SU-DHL-6 (cell line): ENCODE results near the gene ZNF518A.
A peak's percentile ranks its signal among the peaks of the same experiment; 100 is the strongest.

ENCODE experiments used
- H2AFZ ChIP-seq: fragments of 200-600 bp; sonication (generic); 2 replicates; pipeline ENCODE4 v1.6.1; 2014; ENCODE audit warnings: low read depth, mild to moderate bottlenecking, moderate library complexity, mixed read lengths, antibody characterized with exemption, low read length; ENCODE audit not compliant: severe bottlenecking
- H3F3A ChIP-seq: fragments of 200-600 bp; shearing (Covaris generic); 2 replicates; pipeline ENCODE4 v1.6.0; 2016; ENCODE audit warnings: antibody characterized with exemption, mild to moderate bottlenecking; ENCODE audit not compliant: insufficient read depth
- H3K27ac ChIP-seq: fragments of 200-600 bp; sonication (generic); 2 replicates; pipeline ENCODE4 v1.5.1; 2016; ENCODE audit warnings: low read depth, mild to moderate bottlenecking, low read length, moderate library complexity, mixed read lengths
- H3K27me3 ChIP-seq: fragments of 200-600 bp; sonication (generic), shearing (Covaris generic); 2 replicates; pipeline ENCODE4 v1.6.0; 2014; ENCODE audit warnings: mild to moderate bottlenecking, low read length
- H3K36me3 ChIP-seq: fragments of 200-600 bp; sonication (generic); 2 replicates; pipeline ENCODE4 v1.6.1; 2014; ENCODE audit warnings: mild to moderate bottlenecking, low read length, mixed read lengths
- H3K4me2 ChIP-seq: fragments of 300-600, 200-600 bp; shearing (Covaris generic), sonication (generic); 2 replicates; pipeline ENCODE4 v1.6.0; 2014; ENCODE audit warnings: low read length, low read depth, mild to moderate bottlenecking; ENCODE audit not compliant: poor library complexity, severe bottlenecking
- H3K4me3 ChIP-seq: fragments of 200-600 bp; sonication (generic); 2 replicates; pipeline ENCODE4 v1.5.1; 2014; ENCODE audit warnings: antibody characterized with exemption, low read length, mild to moderate bottlenecking, mixed read lengths; ENCODE audit not compliant: insufficient read depth, poor library complexity, severe bottlenecking
- H3K79me2 ChIP-seq: fragments of 200-600 bp; sonication (generic); 2 replicates; pipeline ENCODE4 v1.6.1; 2014; ENCODE audit warnings: mild to moderate bottlenecking, low read length, moderate library complexity; ENCODE audit not compliant: insufficient read depth
- H3K9ac ChIP-seq: fragments of 200-600 bp; sonication (generic); 2 replicates; pipeline ENCODE4 v1.7.0; 2014; ENCODE audit warnings: mild to moderate bottlenecking, low read length
- H3K9me2 ChIP-seq: fragments of 200-600 bp; sonication (generic); replicated peaks from 2 replicates; pipeline ENCODE4 v1.6.1; 2014; ENCODE audit warnings: low read length; ENCODE audit not compliant: insufficient read depth
- H3K9me3 ChIP-seq: fragments of 200-600 bp; sonication (generic); 2 replicates; pipeline ENCODE4 v1.6.1; 2014; ENCODE audit warnings: low read length, mixed read lengths; ENCODE audit not compliant: insufficient read depth
- H4K20me1 ChIP-seq: fragments of 200-600 bp; sonication (generic); 2 replicates; pipeline ENCODE4 v1.6.1; 2014; ENCODE audit warnings: low read depth, mild to moderate bottlenecking, antibody characterized with exemption, low read length, moderate library complexity, mixed read lengths
- CTCF ChIP-seq: fragments of 200-600 bp; sonication (generic); IDR thresholded peaks from one replicate; pipeline ENCODE4 v1.5.1; 2017; ENCODE audit warnings: antibody characterized with exemption, mild to moderate bottlenecking, low read length, moderate library complexity; ENCODE audit not compliant: insufficient read depth, poor library complexity, severe bottlenecking
- EZH2phosphoT487 ChIP-seq: fragments of 200-600 bp; sonication (generic), shearing (Covaris generic); conservative IDR thresholded peaks from 2 replicates; pipeline ENCODE4 v1.6.1; 2018; ENCODE audit warnings: mild to moderate bottlenecking, antibody characterized with exemption, low read length, moderate library complexity, mixed read lengths

The ZNF518A gene

GRCh38 chr10:96118604-96119450, 11.3 kb upstream of the ZNF518A start:
- H4K20me1 ChIP-seq: no peaks in the 10 kb centered on the region
- no peak overlapping the region for H3K4me3 ChIP-seq
- no peaks in the 10 kb centered on the region for H3K9me2 ChIP-seq
- no peak overlapping the region for H3K27ac ChIP-seq
- H2AFZ ChIP-seq: no peak overlapping the region
- H3K9ac ChIP-seq: no peak overlapping the region
- H3K27me3 ChIP-seq: no peaks in the 10 kb centered on the region
- no peak for TF ChIP-seq CTCF
- no peak for TF ChIP-seq EZH2phosphoT487
- H3K4me2 ChIP-seq: no peak overlapping the region
- H3K36me3 ChIP-seq: no peaks in the 10 kb centered on the region
- H3K79me2 ChIP-seq: no peaks in the 10 kb centered on the region
- no peaks in the 10 kb centered on the region for H3K9me3 ChIP-seq
- H3F3A ChIP-seq: no peaks in the 10 kb centered on the region

GRCh38 chr10:96122824-96123223, 7.3 kb upstream of the ZNF518A start:
- no peaks in the 10 kb centered on the region for H3F3A ChIP-seq
- no peaks in the 10 kb centered on the region for H3K79me2 ChIP-seq
- no peak overlapping the region for H3K4me3 ChIP-seq
- H3K27ac ChIP-seq: no peak overlapping the region
- H3K36me3 ChIP-seq: no peaks in the 10 kb centered on the region
- H3K9me2 ChIP-seq: no peaks in the 10 kb centered on the region
- H3K9me3 ChIP-seq: no peaks in the 10 kb centered on the region
- no peak overlapping the region for H3K9ac ChIP-seq
- H2AFZ ChIP-seq: no peak overlapping the region
- no peak overlapping the region for H3K4me2 ChIP-seq
- TF ChIP-seq CTCF: no peak
- no peak for TF ChIP-seq EZH2phosphoT487
- no peaks in the 10 kb centered on the region for H4K20me1 ChIP-seq
- no peaks in the 10 kb centered on the region for H3K27me3 ChIP-seq

GRCh38 chr10:96124230-96125141, 5.6 kb upstream of the ZNF518A start:
- Histone ChIP-seq H3K4me2 (peak overlapping the region; percentile 8), H3K9ac (no peak overlapping the region), H4K20me1 (no peaks in the 10 kb centered on the region), H3K9me3 (no peaks in the 10 kb centered on the region), H3K36me3 (no peaks in the 10 kb centered on the region), H3K9me2 (no peaks in the 10 kb centered on the region), H3K4me3 (no peak overlapping the region), H2AFZ (peak overlapping the region; percentile 52), H3K79me2 (no peaks in the 10 kb centered on the region), H3K27ac (no peak overlapping the region), H3F3A (no peaks in the 10 kb centered on the region), H3K27me3 (no peaks in the 10 kb centered on the region)
- TF ChIP-seq CTCF (no peak), EZH2phosphoT487 (no peak)
